VCaP (cell line): Measurements from ENCODE around the gene CELF1.
"Not testable (repeated sequence)": the region's sequence is repeated elsewhere in the genome, so short reads cannot be mapped to it uniquely, and the experiment has no call there.

Experiments used
- H3K27ac ChIP-seq: fragments of 450-650 bp; 2 replicates; pipeline ENCODE4 v1.5.1; 2017
- CTCF ChIP-seq: fragments of 450-650 bp; conservative IDR thresholded peaks from 2 replicates; pipeline ENCODE4 v1.5.1; 2017; ENCODE audit warnings: mild to moderate bottlenecking, moderate library complexity

The CELF1 gene

GRCh38 chr11:47460571-47461235, 92.2 kb downstream of the CELF1 start:
- no peak overlapping the region for H3K27ac ChIP-seq
- TF ChIP-seq CTCF, result no peak

GRCh38 chr11:47454258-47454671, 98.7 kb downstream of the CELF1 start:
- peak; percentile 81 for TF ChIP-seq CTCF

GRCh38 chr11:47453365-47453764, 99.6 kb downstream of the CELF1 start:
- no peak overlapping the region for H3K27ac ChIP-seq
- TF ChIP-seq CTCF, result no peak

More at GRCh38 chr11:47454258-47454671, 98.7 kb downstream of the CELF1 start:
- not testable (repeated sequence) for H3K27ac ChIP-seq

GRCh38 chr11:47451990-47452389, 100.9 kb downstream of the CELF1 start:
- TF ChIP-seq CTCF, result no peak
- H3K27ac ChIP-seq, result no peak overlapping the region

- H3K27ac ChIP-seq, result no peak overlapping the region
- TF ChIP-seq CTCF, result no peak
Observed at GRCh38 chr11:47451436-47451835, 101.5 kb downstream of the CELF1 start.

GRCh38 chr11:47449541-47449940, 103.4 kb downstream of the CELF1 start:
- TF ChIP-seq CTCF, result no peak
- H3K27ac ChIP-seq, result no peak overlapping the region

GRCh38 chr11:47448566-47449427, 104.1 kb downstream of the CELF1 start, which contains the start of gene RAPSN:
Gene RAPSN, minus strand, starts transcription at chr11:47449136. Its CDS starts 172 bp downstream, at chr11:47448964.
- no peak for TF ChIP-seq CTCF
- no peak within 1 kb of the TSS for H3K27ac ChIP-seq
